Chondrocyte (in vitro differentiated cells): ENCODE data around the gene STPG2. TPM values are rescaled to one million over a fixed set of nuclear protein-coding genes. Genes with fewer than 3 reads are reported as not detected.

ENCODE experiments used
- DNase-seq: peaks from one replicate; pipeline ENCODE4 v3.0.0; 2021; ENCODE audit warnings: mixed read lengths, low spot score
- H3K27ac Mint-ChIP-seq: one replicate; pipeline ENCODE4 v1.8.0; 2021; ENCODE audit warnings: mild to moderate bottlenecking, moderate library complexity, mixed read lengths; ENCODE audit not compliant: unreplicated experiment
- H3K27me3 Mint-ChIP-seq: 2 replicates; pipeline ENCODE4 v1.8.0; 2021; ENCODE audit warnings: low read depth, mixed read lengths
- H3K36me3 Mint-ChIP-seq: 2 replicates; pipeline ENCODE4 v1.8.0; 2021; ENCODE audit warnings: low read depth, mixed read lengths
- H3K4me1 Mint-ChIP-seq: 2 replicates; pipeline ENCODE4 v1.8.0; 2021; ENCODE audit warnings: low read depth, mild to moderate bottlenecking, mixed read lengths
- H3K4me3 Mint-ChIP-seq: one replicate; pipeline ENCODE4 v1.8.0; 2021; ENCODE audit warnings: mild to moderate bottlenecking, moderate library complexity, mixed read lengths; ENCODE audit not compliant: unreplicated experiment
- H3K9me3 Mint-ChIP-seq: 2 replicates; pipeline ENCODE4 v1.8.0; 2021; ENCODE audit warnings: low read depth, mixed read lengths
- total RNA-seq: library from RNA; stranded (reverse); gene quantifications from 3 replicates; pipeline ENCODE4 v1.2.1, GENCODE V29; 2021
- TF ChIP-seq, protein P1 (sequence below): fragments of 200-600 bp; sonication (generic); IDR thresholded peaks from 2 replicates; pipeline ENCODE4 v1.5.0; 2021; ENCODE audit warnings: antibody characterized with exemption, mild to moderate bottlenecking, moderate library complexity

The STPG2 gene
- total RNA-seq, 1 donor from 2014 or later, result 0.12 TPM

DNA sequence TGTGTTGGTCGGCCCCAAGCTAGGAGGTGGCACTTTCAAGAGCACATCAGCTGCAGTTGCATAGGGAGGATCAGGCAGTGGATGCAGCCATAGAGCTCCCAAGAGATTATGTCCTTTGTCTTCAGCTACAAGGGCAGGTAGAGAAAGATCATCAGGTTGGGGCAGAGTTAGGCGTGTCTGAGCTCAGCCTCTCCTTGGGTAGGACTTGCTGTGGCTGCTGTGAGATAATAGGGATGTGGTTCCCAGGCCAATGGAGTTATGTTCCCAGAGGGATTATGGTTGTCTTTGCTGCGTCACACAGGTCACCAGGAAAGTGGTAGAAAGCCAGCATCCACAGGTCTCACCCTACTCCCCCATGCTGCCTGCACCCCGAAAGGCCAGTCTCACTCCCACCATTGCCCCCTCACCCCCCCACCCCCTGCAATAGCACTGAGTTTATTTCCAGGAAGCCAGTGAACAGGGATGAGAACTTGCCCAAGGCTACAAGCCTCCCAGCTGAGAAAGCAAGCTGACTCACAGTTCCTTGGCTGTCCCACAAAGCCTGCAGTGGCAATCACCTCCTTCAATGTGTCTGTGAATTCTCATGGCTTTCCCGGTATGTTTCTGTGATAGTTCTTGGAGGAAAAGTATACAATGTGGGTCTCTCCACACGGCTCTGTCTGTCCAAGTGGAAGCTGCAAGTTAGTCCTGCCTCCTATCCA lies 148.4 kb downstream of the STPG2 start:
- Mint-ChIP-seq H3K36me3 (peaks cover 2% of the 10 kb centered on the region), H3K4me3 (no peak overlapping the region), H3K9me3 (peaks cover 44% of the 10 kb centered on the region), H3K4me1 (no peaks in the 10 kb centered on the region), H3K27me3 (peaks cover 2% of the 10 kb centered on the region), H3K27ac (no peak overlapping the region)
- DNase-seq, result no peak
- TF ChIP-seq, protein P1, sequence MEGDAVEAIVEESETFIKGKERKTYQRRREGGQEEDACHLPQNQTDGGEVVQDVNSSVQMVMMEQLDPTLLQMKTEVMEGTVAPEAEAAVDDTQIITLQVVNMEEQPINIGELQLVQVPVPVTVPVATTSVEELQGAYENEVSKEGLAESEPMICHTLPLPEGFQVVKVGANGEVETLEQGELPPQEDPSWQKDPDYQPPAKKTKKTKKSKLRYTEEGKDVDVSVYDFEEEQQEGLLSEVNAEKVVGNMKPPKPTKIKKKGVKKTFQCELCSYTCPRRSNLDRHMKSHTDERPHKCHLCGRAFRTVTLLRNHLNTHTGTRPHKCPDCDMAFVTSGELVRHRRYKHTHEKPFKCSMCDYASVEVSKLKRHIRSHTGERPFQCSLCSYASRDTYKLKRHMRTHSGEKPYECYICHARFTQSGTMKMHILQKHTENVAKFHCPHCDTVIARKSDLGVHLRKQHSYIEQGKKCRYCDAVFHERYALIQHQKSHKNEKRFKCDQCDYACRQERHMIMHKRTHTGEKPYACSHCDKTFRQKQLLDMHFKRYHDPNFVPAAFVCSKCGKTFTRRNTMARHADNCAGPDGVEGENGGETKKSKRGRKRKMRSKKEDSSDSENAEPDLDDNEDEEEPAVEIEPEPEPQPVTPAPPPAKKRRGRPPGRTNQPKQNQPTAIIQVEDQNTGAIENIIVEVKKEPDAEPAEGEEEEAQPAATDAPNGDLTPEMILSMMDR, result no peak

DNA sequence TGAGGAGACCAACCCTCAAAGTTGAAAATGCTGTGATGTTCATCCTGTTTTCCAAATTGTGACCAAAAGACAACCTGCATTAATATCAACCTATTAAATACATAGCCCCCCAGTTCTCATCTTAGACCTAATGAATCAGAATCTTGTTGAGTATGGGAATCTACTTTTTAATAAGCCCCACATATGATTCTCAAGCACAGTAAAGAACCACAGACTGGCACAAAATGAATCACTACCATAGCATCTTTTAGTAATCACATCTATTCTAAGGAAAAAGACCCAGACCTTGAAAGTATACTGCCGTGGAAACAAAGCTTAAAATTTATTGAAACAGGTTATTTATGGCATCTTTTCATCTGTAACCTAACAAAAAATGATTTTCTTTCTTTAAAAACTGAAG lies 152.9 kb downstream of the STPG2 start:
- Mint-ChIP-seq H3K4me3 (no peak overlapping the region), H3K9me3 (peaks cover 30% of the 10 kb centered on the region), H3K36me3 (peaks cover 2% of the 10 kb centered on the region), H3K4me1 (no peaks in the 10 kb centered on the region), H3K27ac (no peak overlapping the region), H3K27me3 (peaks cover 4% of the 10 kb centered on the region)
- DNase-seq, result no peak
- TF ChIP-seq, protein P1, result no peak

DNA sequence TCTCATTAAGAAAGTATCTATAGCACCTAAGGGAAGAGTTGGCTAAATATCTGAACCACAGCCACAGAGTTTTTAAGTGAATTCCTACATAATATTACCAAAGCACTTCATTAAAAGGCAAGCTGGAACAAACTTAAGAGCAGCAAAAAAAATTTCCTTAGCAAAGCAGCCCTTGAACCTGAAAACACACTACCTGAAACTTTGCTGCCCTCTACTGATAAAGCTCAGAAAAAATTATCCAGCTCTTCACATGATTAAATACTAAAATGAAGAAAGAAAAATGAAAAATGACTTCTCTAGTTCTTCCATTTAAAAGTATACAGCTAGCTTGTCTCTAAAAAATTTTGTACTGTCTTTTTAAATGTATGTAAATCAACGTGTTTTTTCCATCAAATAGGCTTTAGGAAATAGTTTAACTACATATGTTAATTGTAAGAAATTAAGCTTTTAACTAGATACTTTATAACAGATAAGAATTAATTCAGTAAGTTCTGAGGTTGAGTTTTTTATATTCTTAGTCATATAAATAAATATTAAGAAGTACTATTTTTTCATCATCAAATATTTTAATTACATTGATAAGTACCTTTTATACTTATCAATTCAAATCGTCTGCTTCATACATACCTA lies 156.1 kb downstream of the STPG2 start:
- H3K27me3 Mint-ChIP-seq, result peaks cover 4% of the 10 kb centered on the region
- no peak for DNase-seq

DNA sequence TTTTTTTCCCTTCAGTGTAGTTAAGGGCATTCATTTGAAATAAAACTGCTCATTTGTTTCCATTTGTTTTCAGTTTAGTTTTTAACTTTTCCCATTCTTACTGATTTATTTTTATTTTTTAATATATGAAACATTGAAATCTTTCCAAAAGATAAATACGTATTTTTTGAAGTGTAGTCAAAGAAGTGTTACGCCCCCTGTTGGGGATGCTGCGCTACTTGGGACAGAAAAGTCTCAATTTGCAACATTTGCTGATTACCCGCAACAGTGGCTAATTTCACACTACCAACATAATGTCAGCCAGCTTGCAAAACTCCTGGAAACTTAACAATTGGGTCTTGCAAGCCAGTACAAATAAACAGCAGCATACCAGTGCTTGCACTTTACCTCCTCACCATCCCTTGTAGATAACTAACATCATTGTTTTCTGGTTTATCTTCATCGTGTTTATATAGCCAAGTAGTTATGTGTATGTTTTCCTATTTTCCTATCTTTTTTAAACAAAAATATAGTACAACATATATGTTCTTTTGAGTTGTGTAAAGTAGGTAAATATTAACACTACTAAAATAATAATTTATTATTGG lies 158.6 kb downstream of the STPG2 start:
- H3K4me1 Mint-ChIP-seq, result no peaks in the 10 kb centered on the region
- TF ChIP-seq, protein P1, result peak; percentile 63
- H3K9me3 Mint-ChIP-seq, result no peaks in the 10 kb centered on the region
- no peaks in the 10 kb centered on the region for H3K36me3 Mint-ChIP-seq
- DNase-seq, result no peak
- H3K27ac Mint-ChIP-seq, result no peak overlapping the region
- H3K27me3 Mint-ChIP-seq, result peaks cover 2% of the 10 kb centered on the region
- no peak overlapping the region for H3K4me3 Mint-ChIP-seq

More for the DNA sequence above, 156.1 kb downstream of the STPG2 start:
- Mint-ChIP-seq H3K27ac (no peak overlapping the region), H3K36me3 (no peaks in the 10 kb centered on the region), H3K4me3 (no peak overlapping the region), H3K4me1 (no peaks in the 10 kb centered on the region), H3K9me3 (peaks cover 5% of the 10 kb centered on the region)
- TF ChIP-seq, protein P1, result peak; percentile 83

DNA sequence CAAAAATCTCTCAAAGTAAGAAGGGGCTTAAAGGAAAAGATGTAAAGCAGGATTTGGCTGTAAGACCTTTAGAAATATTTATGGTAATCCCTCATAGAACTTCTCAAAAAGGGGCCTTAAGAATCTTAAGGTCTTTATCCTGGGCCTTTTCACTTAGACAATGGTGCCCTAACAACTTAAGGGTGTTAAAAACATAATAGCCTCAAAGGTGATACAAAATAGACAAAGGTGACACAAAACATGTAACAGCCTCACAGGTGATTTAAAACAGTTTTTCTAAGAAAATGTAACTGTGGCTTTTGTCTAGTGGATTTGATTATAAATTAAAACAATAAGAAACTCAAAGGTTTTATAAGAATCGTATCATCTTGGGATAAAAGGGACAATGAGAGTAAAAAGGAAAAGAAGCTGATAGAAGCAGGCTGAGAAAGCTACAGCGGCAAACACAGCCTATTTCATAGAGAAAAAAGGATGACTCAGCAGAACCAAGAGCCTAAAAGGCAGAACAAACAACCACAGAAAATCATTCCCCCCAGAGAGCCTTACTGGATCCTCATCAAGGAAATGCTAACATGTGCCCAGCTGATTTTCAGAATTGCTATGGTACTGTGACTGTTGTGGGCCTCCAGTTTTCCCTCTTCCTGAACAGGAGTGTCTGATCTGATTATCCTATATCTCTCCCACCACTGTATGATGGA lies 164.3 kb downstream of the STPG2 start:
- Mint-ChIP-seq H3K27me3 (no peaks in the 10 kb centered on the region), H3K4me3 (no peak overlapping the region), H3K27ac (no peak overlapping the region), H3K9me3 (peaks cover 11% of the 10 kb centered on the region), H3K36me3 (no peaks in the 10 kb centered on the region), H3K4me1 (no peaks in the 10 kb centered on the region)
- DNase-seq, result no peak
- TF ChIP-seq, protein P1, result no peak
